ENCODE results near the gene TNS3.
"Not testable (repeated sequence)": the region's sequence is repeated elsewhere in the genome, so short reads cannot be mapped to it uniquely, and the experiment has no call there.

TNS3 gene

GRCh38 chr7:47550788-47551470 lies 31.0 kb downstream of the TNS3 start:
- H3K9me3 Mint-ChIP-seq: no peaks in the 10 kb centered on the region
- H3K36me3 Mint-ChIP-seq (ENCODE audit: low read depth): no peaks in the 10 kb centered on the region
- H3K27me3 Mint-ChIP-seq (ENCODE audit: low read depth): no peaks in the 10 kb centered on the region
- no peak overlapping the region for H3K27ac Mint-ChIP-seq
- H3K4me1 Mint-ChIP-seq (ENCODE audit: low read depth): no peaks in the 10 kb centered on the region
- no peak overlapping the region for H3K4me3 Mint-ChIP-seq

GRCh38 chr7:47549916-47550315 lies 32.0 kb downstream of the TNS3 start:
- Mint-ChIP-seq H3K36me3 (ENCODE audit: low read depth) (no peaks in the 10 kb centered on the region), H3K27me3 (ENCODE audit: low read depth) (no peaks in the 10 kb centered on the region), H3K4me3 (no peak overlapping the region), H3K9me3 (no peaks in the 10 kb centered on the region), H3K27ac (no peak overlapping the region), H3K4me1 (ENCODE audit: low read depth) (no peaks in the 10 kb centered on the region)

- H3K27me3 Mint-ChIP-seq (ENCODE audit: low read depth): no peaks in the 10 kb centered on the region
- no peaks in the 10 kb centered on the region for H3K9me3 Mint-ChIP-seq
- H3K27ac Mint-ChIP-seq: no peak overlapping the region
- H3K36me3 Mint-ChIP-seq (ENCODE audit: low read depth): no peaks in the 10 kb centered on the region
- H3K4me1 Mint-ChIP-seq (ENCODE audit: low read depth): no peaks in the 10 kb centered on the region
- H3K4me3 Mint-ChIP-seq: no peak overlapping the region
These were observed 32.5 kb downstream of the TNS3 start for GRCh38 chr7:47549397-47549796.

GRCh38 chr7:47548546-47548945 lies 33.4 kb downstream of the TNS3 start:
- no peaks in the 10 kb centered on the region for H3K9me3 Mint-ChIP-seq
- no peaks in the 10 kb centered on the region for H3K27me3 Mint-ChIP-seq (ENCODE audit: low read depth)
- no peak overlapping the region for H3K27ac Mint-ChIP-seq
- no peaks in the 10 kb centered on the region for H3K4me1 Mint-ChIP-seq (ENCODE audit: low read depth)
- no peak overlapping the region for H3K4me3 Mint-ChIP-seq
- no peaks in the 10 kb centered on the region for H3K36me3 Mint-ChIP-seq (ENCODE audit: low read depth)

GRCh38 chr7:47546733-47547494 lies 35.0 kb downstream of the TNS3 start:
- Mint-ChIP-seq H3K27ac (no peak overlapping the region), H3K27me3 (ENCODE audit: low read depth) (no peaks in the 10 kb centered on the region), H3K4me3 (no peak overlapping the region), H3K4me1 (ENCODE audit: low read depth) (no peaks in the 10 kb centered on the region), H3K36me3 (ENCODE audit: low read depth) (no peaks in the 10 kb centered on the region), H3K9me3 (no peaks in the 10 kb centered on the region)

GRCh38 chr7:47546171-47546570 lies 35.7 kb downstream of the TNS3 start:
- Mint-ChIP-seq H3K4me3 (no peak overlapping the region), H3K9me3 (no peaks in the 10 kb centered on the region), H3K4me1 (ENCODE audit: low read depth) (no peaks in the 10 kb centered on the region), H3K27me3 (ENCODE audit: low read depth) (no peaks in the 10 kb centered on the region), H3K36me3 (ENCODE audit: low read depth) (no peaks in the 10 kb centered on the region), H3K27ac (no peak overlapping the region)

GRCh38 chr7:47544416-47544815 lies 37.5 kb downstream of the TNS3 start:
- H3K36me3 Mint-ChIP-seq (ENCODE audit: low read depth): no peaks in the 10 kb centered on the region
- no peaks in the 10 kb centered on the region for H3K27me3 Mint-ChIP-seq (ENCODE audit: low read depth)
- no peak overlapping the region for H3K27ac Mint-ChIP-seq
- H3K4me1 Mint-ChIP-seq (ENCODE audit: low read depth): no peaks in the 10 kb centered on the region
- no peak overlapping the region for H3K4me3 Mint-ChIP-seq
- no peaks in the 10 kb centered on the region for H3K9me3 Mint-ChIP-seq

GRCh38 chr7:47543714-47544113 lies 38.2 kb downstream of the TNS3 start:
- H3K27ac Mint-ChIP-seq: no peak overlapping the region
- H3K27me3 Mint-ChIP-seq (ENCODE audit: low read depth): peaks cover 2% of the 10 kb centered on the region
- H3K9me3 Mint-ChIP-seq: no peaks in the 10 kb centered on the region
- no peak overlapping the region for H3K4me3 Mint-ChIP-seq
- no peaks in the 10 kb centered on the region for H3K36me3 Mint-ChIP-seq (ENCODE audit: low read depth)
- H3K4me1 Mint-ChIP-seq (ENCODE audit: low read depth): no peaks in the 10 kb centered on the region

GRCh38 chr7:47543056-47543455 lies 38.9 kb downstream of the TNS3 start:
- Mint-ChIP-seq H3K27me3 (ENCODE audit: low read depth) (peaks cover 8% of the 10 kb centered on the region), H3K9me3 (no peaks in the 10 kb centered on the region), H3K36me3 (ENCODE audit: low read depth) (no peaks in the 10 kb centered on the region), H3K4me1 (ENCODE audit: low read depth) (no peaks in the 10 kb centered on the region), H3K27ac (no peak overlapping the region), H3K4me3 (no peak overlapping the region)

GRCh38 chr7:47542051-47542450 lies 39.9 kb downstream of the TNS3 start:
- no peak overlapping the region for H3K4me3 Mint-ChIP-seq
- H3K9me3 Mint-ChIP-seq: no peaks in the 10 kb centered on the region
- H3K36me3 Mint-ChIP-seq (ENCODE audit: low read depth): no peaks in the 10 kb centered on the region
- no peak overlapping the region for H3K27ac Mint-ChIP-seq
- peaks cover 10% of the 10 kb centered on the region for H3K27me3 Mint-ChIP-seq (ENCODE audit: low read depth)
- no peaks in the 10 kb centered on the region for H3K4me1 Mint-ChIP-seq (ENCODE audit: low read depth)

- H3K27me3 Mint-ChIP-seq (ENCODE audit: low read depth): peaks cover 13% of the 10 kb centered on the region
- not testable (repeated sequence) for H3K4me1 Mint-ChIP-seq (ENCODE audit: low read depth); H3K36me3 Mint-ChIP-seq (ENCODE audit: low read depth); H3K27ac Mint-ChIP-seq; H3K4me3 Mint-ChIP-seq; H3K9me3 Mint-ChIP-seq
These were observed 40.4 kb downstream of the TNS3 start for GRCh38 chr7:47541485-47541884.

GRCh38 chr7:47540387-47541350 lies 41.2 kb downstream of the TNS3 start:
- no peak overlapping the region for H3K4me3 Mint-ChIP-seq
- no peaks in the 10 kb centered on the region for H3K4me1 Mint-ChIP-seq (ENCODE audit: low read depth)
- no peak overlapping the region for H3K27ac Mint-ChIP-seq
- no peaks in the 10 kb centered on the region for H3K9me3 Mint-ChIP-seq
- H3K27me3 Mint-ChIP-seq (ENCODE audit: low read depth): peaks cover 15% of the 10 kb centered on the region
- no peaks in the 10 kb centered on the region for H3K36me3 Mint-ChIP-seq (ENCODE audit: low read depth)

- no peaks in the 10 kb centered on the region for H3K4me1 Mint-ChIP-seq (ENCODE audit: low read depth)
- no peaks in the 10 kb centered on the region for H3K9me3 Mint-ChIP-seq
- no peak overlapping the region for H3K27ac Mint-ChIP-seq
- H3K27me3 Mint-ChIP-seq (ENCODE audit: low read depth): peaks cover 15% of the 10 kb centered on the region
- H3K4me3 Mint-ChIP-seq: no peak overlapping the region
- H3K36me3 Mint-ChIP-seq (ENCODE audit: low read depth): no peaks in the 10 kb centered on the region
These were observed 41.9 kb downstream of the TNS3 start for GRCh38 chr7:47540053-47540386.

- peaks cover 15% of the 10 kb centered on the region for H3K27me3 Mint-ChIP-seq (ENCODE audit: low read depth)
- no peaks in the 10 kb centered on the region for H3K36me3 Mint-ChIP-seq (ENCODE audit: low read depth)
- H3K27ac Mint-ChIP-seq: no peak overlapping the region
- no peaks in the 10 kb centered on the region for H3K9me3 Mint-ChIP-seq
- no peak overlapping the region for H3K4me3 Mint-ChIP-seq
- H3K4me1 Mint-ChIP-seq (ENCODE audit: low read depth): no peaks in the 10 kb centered on the region
These were observed 42.4 kb downstream of the TNS3 start for GRCh38 chr7:47539398-47540052.

Measured in T-helper 1 cell treated with Interleukin-12 subunit alpha and Interleukin-12 subunit beta and Interleukin-4 antibody, amounts not matched to agents 30 μg/mL and 1 μg/mL, for 36 hours (primary cell).